ENCODE measurements around the gene ADNP. TPM values are rescaled to one million over a fixed set of nuclear protein-coding genes. Genes with fewer than 3 reads are reported as not detected.
A peak's percentile ranks its signal among the peaks of the same experiment; 100 is the strongest.

ADNP gene
- total RNA-seq, 1 experiment from 2014 or later: 143 TPM

GRCh38 chr20:50913690-50914375, 17.4 kb downstream of the ADNP start:
- no peak overlapping the region for H3K27ac ChIP-seq (ENCODE audit: insufficient read length, low read depth, low read length)
- H2BK15ac ChIP-seq (ENCODE audit: low read depth, low read length): no peak overlapping the region
- H4K5ac ChIP-seq (ENCODE audit: insufficient read length, low read depth, low read length): no peak overlapping the region
- H3K23me2 ChIP-seq (ENCODE audit: insufficient read length, low read depth, low read length, poor library complexity, severe bottlenecking): no peaks in the 10 kb centered on the region
- H4K20me1 ChIP-seq (ENCODE audit: control insufficient read depth, insufficient read depth, insufficient read length): no peaks in the 10 kb centered on the region
- no peak overlapping the region for H3K23ac ChIP-seq (ENCODE audit: insufficient read length, low read depth, low read length)
- H3K18ac ChIP-seq (ENCODE audit: insufficient read length, low read depth, low read length): no peak overlapping the region
- H3K4ac ChIP-seq (ENCODE audit: low read depth, low read length): no peak overlapping the region
- WGBS (ENCODE audit: extremely low coverage, insufficient read length, low lambda C conversion rate): no CpG with 5 or more reads among the region's 2 CpGs
- H3K79me1 ChIP-seq (ENCODE audit: insufficient read depth, low read depth, low read length, poor library complexity, severe bottlenecking): no peaks in the 10 kb centered on the region
- no peak for DNase-seq
- no peak overlapping the region for H3K14ac ChIP-seq (ENCODE audit: insufficient read depth, low read length)
- no peak overlapping the region for H2BK5ac ChIP-seq (ENCODE audit: insufficient read length, low read length)
- H2BK20ac ChIP-seq (ENCODE audit: low read depth, low read length, poor library complexity, severe bottlenecking): no peak overlapping the region
- no peak overlapping the region for H3T11ph ChIP-seq (ENCODE audit: low read length)
- H3K4me2 ChIP-seq (ENCODE audit: insufficient read depth, insufficient read length, low read length): no peak overlapping the region
- H3K27me3 Mint-ChIP-seq (ENCODE audit: low read depth): no peaks in the 10 kb centered on the region
- peaks cover 5% of the 10 kb centered on the region; the same call in 1 of the 2 replicates for H3K4me1 ChIP-seq (ENCODE audit: insufficient read depth, low read length)
- H3K9me3 Mint-ChIP-seq: no peaks in the 10 kb centered on the region
- no peak overlapping the region for H3K9ac ChIP-seq (ENCODE audit: extremely low read depth, insufficient read length, low read length)
- H4K8ac ChIP-seq (replicated peaks; ENCODE audit: insufficient read length, low read depth, low read length): no peak overlapping the region
- no peak overlapping the region for H3K56ac ChIP-seq (ENCODE audit: insufficient read length, low read depth, low read length)
- no peak overlapping the region for H2BK120ac ChIP-seq (ENCODE audit: low read depth, low read length, poor library complexity, severe bottlenecking)
- peaks cover 65% of the 10 kb centered on the region in 2 experiments for H3K4me1 Mint-ChIP-seq
- H2AFZ ChIP-seq (ENCODE audit: low read length): no peak overlapping the region
- peak overlapping the region; percentile 10 to 55 (median 37) for H3K27ac Mint-ChIP-seq
- peaks cover 8 to 75% (median 55%) of the 10 kb centered on the region in 3 experiments; a peak in 6 of 7 replicates for H3K36me3 Mint-ChIP-seq (ENCODE audit: insufficient read depth in 1 of 3, low read depth in 3 of 3)
- no peaks in the 10 kb centered on the region for H3K27me3 ChIP-seq (ENCODE audit: insufficient read depth, low read length)
- TF ChIP-seq, protein P1, sequence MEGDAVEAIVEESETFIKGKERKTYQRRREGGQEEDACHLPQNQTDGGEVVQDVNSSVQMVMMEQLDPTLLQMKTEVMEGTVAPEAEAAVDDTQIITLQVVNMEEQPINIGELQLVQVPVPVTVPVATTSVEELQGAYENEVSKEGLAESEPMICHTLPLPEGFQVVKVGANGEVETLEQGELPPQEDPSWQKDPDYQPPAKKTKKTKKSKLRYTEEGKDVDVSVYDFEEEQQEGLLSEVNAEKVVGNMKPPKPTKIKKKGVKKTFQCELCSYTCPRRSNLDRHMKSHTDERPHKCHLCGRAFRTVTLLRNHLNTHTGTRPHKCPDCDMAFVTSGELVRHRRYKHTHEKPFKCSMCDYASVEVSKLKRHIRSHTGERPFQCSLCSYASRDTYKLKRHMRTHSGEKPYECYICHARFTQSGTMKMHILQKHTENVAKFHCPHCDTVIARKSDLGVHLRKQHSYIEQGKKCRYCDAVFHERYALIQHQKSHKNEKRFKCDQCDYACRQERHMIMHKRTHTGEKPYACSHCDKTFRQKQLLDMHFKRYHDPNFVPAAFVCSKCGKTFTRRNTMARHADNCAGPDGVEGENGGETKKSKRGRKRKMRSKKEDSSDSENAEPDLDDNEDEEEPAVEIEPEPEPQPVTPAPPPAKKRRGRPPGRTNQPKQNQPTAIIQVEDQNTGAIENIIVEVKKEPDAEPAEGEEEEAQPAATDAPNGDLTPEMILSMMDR (conservative IDR thresholded peaks at IDR 0.05): no peak
- H3K79me2 ChIP-seq (ENCODE audit: insufficient read depth, low read length): peaks cover 84% of the 10 kb centered on the region
- H2BK12ac ChIP-seq (ENCODE audit: insufficient read length, low read depth, low read length): no peak overlapping the region
- no peak overlapping the region for H2AK5ac ChIP-seq (ENCODE audit: insufficient read length, low read length)
- no peak overlapping the region for H4K91ac ChIP-seq (ENCODE audit: insufficient read length, low read depth, low read length)
- no peak overlapping the region for H3K4me3 Mint-ChIP-seq
- H3K9me3 ChIP-seq (ENCODE audit: control insufficient read depth, low read depth, low read length): no peaks in the 10 kb centered on the region
